Fibroblast of skin of scalp (primary cell): ENCODE data around the gene TMEM254.
"Not testable (repeated sequence)": the region's sequence is repeated elsewhere in the genome, so short reads cannot be mapped to it uniquely, and the experiment has no call there.

Experiments
- DNase-seq: peaks from one replicate; pipeline ENCODE4 v3.0.0-alpha.2; 2013

Gene TMEM254

GRCh38 chr10:80133687-80134086 is 55.2 kb downstream of the TMEM254 start:
- not testable (repeated sequence) for DNase-seq

- DNase-seq, result peak; percentile 99
Measured at GRCh38 chr10:80136134-80136571, 57.7 kb downstream of the TMEM254 start.

- peak; percentile 77 for DNase-seq
Measured at GRCh38 chr10:80137031-80137862, 58.8 kb downstream of the TMEM254 start.

- DNase-seq, result no peak
Measured at GRCh38 chr10:80137920-80138319, 59.5 kb downstream of the TMEM254 start.

GRCh38 chr10:80139265-80139664 is 60.8 kb downstream of the TMEM254 start:
- DNase-seq, result no peak

- DNase-seq, result no peak
Measured at GRCh38 chr10:80140251-80140650, 61.8 kb downstream of the TMEM254 start.

- no peak for DNase-seq
Measured at GRCh38 chr10:80141696-80142460, 63.4 kb downstream of the TMEM254 start.
